HL-60/S4 treated with phorbol 12-myristate 13-acetate at 8.2 ng/mL for 4 days and 3 days (cell line): ENCODE data around the gene AIMP1.

ENCODE experiments used
- in situ Hi-C: fragments of 300-500 bp; cut with MboI; formaldehyde crosslinking; loops from 2 replicates; pipeline ENCODE4 v1.15.0; 2022; ENCODE audit warnings: low sequenced_read_pairs

Gene AIMP1

GRCh38 chr4:106315968-106316772 is at the start of gene AIMP1, which contains the start of gene TBCK:
TSS of gene AIMP1 (plus strand) at chr4:106316550. CDS start at chr4:106325010, 8,460 bp downstream.
TSS of gene TBCK (minus strand) at chr4:106316209. CDS start at chr4:106308960, 7,249 bp downstream.
- in situ Hi-C loops = no loop called here

GRCh38 chr4:106268786-106269185 is 47.6 kb upstream of the AIMP1 start:
- in situ Hi-C loops = no loop called here

GRCh38 chr4:106269711-106270110 is 46.6 kb upstream of the AIMP1 start:
- in situ Hi-C loops = no loop called here

- in situ Hi-C loops = no loop called here
These were observed 45.6 kb upstream of the AIMP1 start for GRCh38 chr4:106270736-106271135.

- in situ Hi-C loops = no loop called here
These were observed 42.5 kb upstream of the AIMP1 start for GRCh38 chr4:106273831-106274230.

- in situ Hi-C loops = no loop called here
These were observed 39.1 kb upstream of the AIMP1 start for GRCh38 chr4:106277140-106277675.

- in situ Hi-C loops = no loop called here
These were observed 32.1 kb upstream of the AIMP1 start for GRCh38 chr4:106284227-106284626.

GRCh38 chr4:106286611-106287010 is 29.7 kb upstream of the AIMP1 start:
- in situ Hi-C loops = no loop called here

- in situ Hi-C loops = no loop called here
These were observed 28.9 kb upstream of the AIMP1 start for GRCh38 chr4:106287353-106287969.

- in situ Hi-C loops = no loop called here
These were observed 26.6 kb upstream of the AIMP1 start for GRCh38 chr4:106289737-106290136.

GRCh38 chr4:106291678-106292077 is 24.7 kb upstream of the AIMP1 start:
- in situ Hi-C loops = no loop called here

- in situ Hi-C loops = no loop called here
These were observed 22.3 kb upstream of the AIMP1 start for GRCh38 chr4:106294062-106294461.

- in situ Hi-C loops = no loop called here
These were observed 18.9 kb upstream of the AIMP1 start for GRCh38 chr4:106297245-106298035.

- in situ Hi-C loops = no loop called here
These were observed 16.4 kb upstream of the AIMP1 start for GRCh38 chr4:106299977-106300376.

GRCh38 chr4:106301393-106302061 is 14.8 kb upstream of the AIMP1 start:
- in situ Hi-C loops = no loop called here

GRCh38 chr4:106302062-106302438 is 14.3 kb upstream of the AIMP1 start:
- in situ Hi-C loops = no loop called here

- in situ Hi-C loops = no loop called here
These were observed 12.6 kb upstream of the AIMP1 start for GRCh38 chr4:106303548-106304281.

- in situ Hi-C loops = no loop called here
These were observed 11.7 kb upstream of the AIMP1 start for GRCh38 chr4:106304632-106305031.

- in situ Hi-C loops = no loop called here
These were observed 10.8 kb upstream of the AIMP1 start for GRCh38 chr4:106305435-106306055.

GRCh38 chr4:106306561-106306960 is 9.8 kb upstream of the AIMP1 start:
- in situ Hi-C loops = no loop called here
